Mucosa of stomach (tissue), 1 donor: ENCODE data around the gene CDKAL1.
"Not testable (repeated sequence)": the region's sequence is repeated elsewhere in the genome, so short reads cannot be mapped to it uniquely, and the experiment has no call there.

Experiments
- H3K27me3 ChIP-seq: one replicate; pipeline ENCODE4 v1.7.0; 2013; ENCODE audit warnings: mild to moderate bottlenecking, low read length; ENCODE audit not compliant: control insufficient read depth, insufficient read depth
- H3K36me3 ChIP-seq: one replicate; pipeline ENCODE4 v1.7.0; 2013; ENCODE audit warnings: low read length; ENCODE audit not compliant: control insufficient read depth, insufficient read depth
- H3K4me1 ChIP-seq: one replicate; pipeline ENCODE4 v1.7.0; 2013; ENCODE audit warnings: mild to moderate bottlenecking, low read length; ENCODE audit not compliant: control insufficient read depth, insufficient read depth
- H3K4me3 ChIP-seq: one replicate; pipeline ENCODE4 v1.7.0; 2013; ENCODE audit warnings: low read length
- H3K9ac ChIP-seq: one replicate; pipeline ENCODE4 v1.7.0; 2013; ENCODE audit warnings: mild to moderate bottlenecking, low read length, moderate library complexity
- H3K9me3 ChIP-seq: one replicate; pipeline ENCODE4 v1.7.0; 2013; ENCODE audit warnings: mild to moderate bottlenecking, low read length, moderate library complexity; ENCODE audit not compliant: control insufficient read depth
- donor health status: Pancreatic carcinoma.

CDKAL1 gene

DNA sequence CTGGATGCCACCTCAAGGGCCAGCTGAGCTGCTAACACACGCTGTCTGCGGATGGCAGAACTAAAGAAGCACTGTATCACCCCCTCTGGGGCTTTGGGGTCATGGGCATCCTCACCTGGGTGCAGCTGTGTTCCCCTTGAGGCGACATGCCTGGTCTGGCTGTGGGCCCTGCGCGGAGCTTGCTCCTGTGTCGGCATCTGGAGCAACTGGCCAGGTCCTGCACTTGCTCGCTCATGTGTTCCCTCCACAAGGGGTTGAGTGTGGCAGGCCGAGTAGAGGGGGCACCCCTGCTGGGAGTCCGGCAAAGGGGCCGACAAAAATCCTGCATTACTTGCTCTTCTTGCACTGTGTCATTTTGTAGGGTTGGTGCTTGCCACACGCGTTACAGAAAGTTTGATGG lies 189.0 kb downstream of the CDKAL1 start:
- Histone ChIP-seq H3K4me3 (no peak overlapping the region), H3K36me3 (no peaks in the 10 kb centered on the region), H3K9me3 (no peaks in the 10 kb centered on the region)

DNA sequence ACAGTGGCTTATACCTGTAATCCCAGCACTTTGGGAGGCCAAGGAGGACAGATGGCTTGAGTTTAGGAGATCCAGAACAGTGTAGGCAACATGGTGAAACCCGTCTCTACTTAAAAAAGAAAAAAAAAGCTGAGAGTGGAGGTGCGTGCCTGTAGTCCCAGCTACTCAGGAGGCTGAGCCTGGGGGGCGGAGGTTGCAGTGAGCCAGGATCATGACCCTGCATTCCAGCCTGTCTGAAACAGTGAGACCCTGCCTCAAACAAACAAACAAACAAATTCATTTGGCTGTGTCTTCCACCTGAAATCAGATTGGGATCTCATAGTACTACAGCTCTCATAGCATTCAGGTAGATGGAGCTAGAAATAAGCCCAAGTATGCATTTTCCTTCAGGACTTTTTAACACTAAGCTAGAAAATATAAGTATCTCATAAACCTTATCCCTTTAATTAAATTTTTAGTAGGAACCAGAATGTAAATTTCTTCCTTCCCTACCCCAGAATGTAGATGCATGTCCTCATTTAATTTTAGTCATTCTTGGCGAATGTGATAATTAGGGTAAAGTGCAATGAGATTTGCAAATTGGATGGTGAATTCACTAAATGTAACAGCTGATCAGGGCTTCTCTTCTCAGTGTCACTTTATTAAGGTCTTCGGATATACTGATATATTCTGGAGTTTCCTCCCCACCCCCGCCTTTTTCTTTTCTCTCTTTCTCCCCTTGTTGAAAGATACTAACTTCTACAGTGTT lies 190.4 kb downstream of the CDKAL1 start:
- no peaks in the 10 kb centered on the region for H3K27me3 ChIP-seq
- H3K9me3 ChIP-seq = no peaks in the 10 kb centered on the region
- no peak overlapping the region for H3K9ac ChIP-seq
- H3K4me1 ChIP-seq = no peaks in the 10 kb centered on the region
- H3K4me3 ChIP-seq = no peak overlapping the region
- no peaks in the 10 kb centered on the region for H3K36me3 ChIP-seq

More for the DNA sequence above, 189.0 kb downstream of the CDKAL1 start:
- H3K9ac ChIP-seq = no peak overlapping the region
- H3K27me3 ChIP-seq = no peaks in the 10 kb centered on the region
- H3K4me1 ChIP-seq = no peaks in the 10 kb centered on the region

DNA sequence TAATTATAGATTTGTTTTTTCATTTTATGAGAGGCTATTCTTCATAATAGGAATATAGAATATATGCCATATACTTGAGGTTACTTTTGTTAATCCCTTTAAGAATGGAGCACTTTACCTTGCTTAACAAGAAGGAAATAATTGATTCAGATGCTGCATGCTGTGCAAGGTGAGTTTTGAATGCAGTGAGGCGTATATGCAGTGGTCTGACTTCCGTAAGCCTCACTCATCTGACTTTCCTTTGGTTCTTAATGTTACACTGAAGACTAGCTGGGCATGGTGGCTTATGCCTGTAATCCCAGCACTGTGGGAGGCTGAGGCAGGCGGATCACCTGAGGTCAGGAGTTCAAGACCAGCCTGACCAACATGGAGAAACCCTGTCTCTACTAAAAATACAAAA lies 191.0 kb downstream of the CDKAL1 start:
- not testable (repeated sequence) for H3K4me1 ChIP-seq, H3K9me3 ChIP-seq, H3K36me3 ChIP-seq, H3K9ac ChIP-seq, H3K4me3 ChIP-seq, H3K27me3 ChIP-seq

DNA sequence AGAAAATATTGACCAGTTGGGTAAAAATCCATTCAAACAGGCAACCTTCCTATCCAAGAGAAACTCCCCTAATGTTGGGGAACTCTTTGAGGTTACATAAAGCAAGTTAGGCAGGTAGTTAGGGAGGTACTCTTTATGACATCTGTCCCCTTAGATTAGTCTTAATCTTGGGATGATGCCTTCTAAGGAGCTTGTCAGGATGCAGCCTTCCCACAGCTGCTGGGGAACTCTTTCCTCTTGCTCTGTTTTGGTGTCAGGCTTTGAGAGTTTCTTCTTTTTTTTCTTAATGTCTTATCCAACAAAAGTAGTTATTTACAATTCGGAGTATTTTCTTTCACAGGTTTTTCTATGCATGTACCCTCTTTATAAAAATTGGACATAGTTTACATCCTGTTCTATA lies 194.8 kb downstream of the CDKAL1 start:
- Histone ChIP-seq H3K4me3 (no peak overlapping the region), H3K36me3 (no peaks in the 10 kb centered on the region)

GRCh38 chr6:20732362-20732761 lies 198.1 kb downstream of the CDKAL1 start:
- H3K9ac ChIP-seq, H3K27me3 ChIP-seq, H3K9me3 ChIP-seq, H3K4me1 ChIP-seq, H3K36me3 ChIP-seq, H3K4me3 ChIP-seq: not testable (repeated sequence)

More for the DNA sequence above, 194.8 kb downstream of the CDKAL1 start:
- Histone ChIP-seq H3K9me3 (no peaks in the 10 kb centered on the region), H3K9ac (no peak overlapping the region), H3K4me1 (no peaks in the 10 kb centered on the region), H3K27me3 (no peaks in the 10 kb centered on the region)

DNA sequence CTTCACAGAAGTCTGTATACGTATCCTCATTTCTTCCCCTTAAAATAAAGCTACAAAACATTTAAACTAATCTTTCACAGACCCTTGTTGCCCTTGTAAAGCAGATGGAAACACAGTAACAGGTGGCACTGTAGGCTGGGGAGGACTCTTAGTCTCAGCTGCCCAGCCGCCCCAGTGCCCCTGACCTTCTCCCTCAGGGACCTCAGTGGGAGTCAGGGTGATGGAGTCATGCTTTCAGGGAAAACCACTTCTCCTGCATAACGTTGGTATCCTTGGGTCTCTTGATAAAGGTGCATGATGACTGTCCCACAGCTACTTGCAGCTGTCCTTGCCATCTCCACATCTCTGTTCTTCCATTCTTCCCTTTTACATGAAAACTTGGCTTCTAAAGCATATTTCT lies 198.6 kb downstream of the CDKAL1 start:
- Histone ChIP-seq H3K4me3 (no peak overlapping the region), H3K27me3 (no peaks in the 10 kb centered on the region), H3K36me3 (no peaks in the 10 kb centered on the region), H3K9me3 (no peaks in the 10 kb centered on the region), H3K4me1 (no peaks in the 10 kb centered on the region), H3K9ac (no peak overlapping the region)

- Histone ChIP-seq H3K4me1 (no peaks in the 10 kb centered on the region), H3K27me3 (no peaks in the 10 kb centered on the region), H3K9me3 (no peaks in the 10 kb centered on the region), H3K4me3 (no peak overlapping the region), H3K36me3 (no peaks in the 10 kb centered on the region), H3K9ac (no peak overlapping the region)
Measured at GRCh38 chr6:20737912-20738311, 203.7 kb downstream of the CDKAL1 start.

- Histone ChIP-seq H3K9me3 (no peaks in the 10 kb centered on the region), H3K4me3 (no peak overlapping the region), H3K27me3 (no peaks in the 10 kb centered on the region), H3K36me3 (no peaks in the 10 kb centered on the region), H3K4me1 (peaks cover 3% of the 10 kb centered on the region), H3K9ac (no peak overlapping the region)
Measured at GRCh38 chr6:20740088-20740487, 205.8 kb downstream of the CDKAL1 start.

DNA sequence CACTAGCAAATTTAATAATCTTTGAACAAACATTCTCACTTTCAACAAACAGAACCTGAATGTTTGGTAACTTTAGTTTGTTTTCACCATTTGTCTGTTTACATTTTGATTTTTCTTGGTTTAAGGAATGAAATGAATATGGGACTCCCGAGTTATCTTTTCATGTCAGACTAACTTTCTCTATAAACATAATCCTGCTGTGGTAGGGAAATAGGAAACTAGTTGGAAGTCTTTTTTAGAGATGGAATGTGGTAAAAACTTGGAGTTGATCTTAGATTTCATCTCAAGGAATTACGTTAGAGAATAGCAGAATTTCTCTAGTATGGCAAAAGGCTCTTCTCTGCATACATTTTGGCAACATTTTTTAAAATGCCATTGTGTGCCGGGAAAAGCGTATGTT lies 206.5 kb downstream of the CDKAL1 start:
- Histone ChIP-seq H3K9me3 (no peaks in the 10 kb centered on the region), H3K36me3 (no peaks in the 10 kb centered on the region), H3K4me1 (peaks cover 5% of the 10 kb centered on the region)

GRCh38 chr6:20741490-20741889 lies 207.2 kb downstream of the CDKAL1 start:
- Histone ChIP-seq H3K4me3 (no peak overlapping the region), H3K9me3 (no peaks in the 10 kb centered on the region), H3K27me3 (no peaks in the 10 kb centered on the region), H3K4me1 (peaks cover 5% of the 10 kb centered on the region), H3K9ac (no peak overlapping the region), H3K36me3 (no peaks in the 10 kb centered on the region)

More for the DNA sequence above, 206.5 kb downstream of the CDKAL1 start:
- H3K27me3 ChIP-seq = no peaks in the 10 kb centered on the region
- H3K4me3 ChIP-seq = no peak overlapping the region
- no peak overlapping the region for H3K9ac ChIP-seq

DNA sequence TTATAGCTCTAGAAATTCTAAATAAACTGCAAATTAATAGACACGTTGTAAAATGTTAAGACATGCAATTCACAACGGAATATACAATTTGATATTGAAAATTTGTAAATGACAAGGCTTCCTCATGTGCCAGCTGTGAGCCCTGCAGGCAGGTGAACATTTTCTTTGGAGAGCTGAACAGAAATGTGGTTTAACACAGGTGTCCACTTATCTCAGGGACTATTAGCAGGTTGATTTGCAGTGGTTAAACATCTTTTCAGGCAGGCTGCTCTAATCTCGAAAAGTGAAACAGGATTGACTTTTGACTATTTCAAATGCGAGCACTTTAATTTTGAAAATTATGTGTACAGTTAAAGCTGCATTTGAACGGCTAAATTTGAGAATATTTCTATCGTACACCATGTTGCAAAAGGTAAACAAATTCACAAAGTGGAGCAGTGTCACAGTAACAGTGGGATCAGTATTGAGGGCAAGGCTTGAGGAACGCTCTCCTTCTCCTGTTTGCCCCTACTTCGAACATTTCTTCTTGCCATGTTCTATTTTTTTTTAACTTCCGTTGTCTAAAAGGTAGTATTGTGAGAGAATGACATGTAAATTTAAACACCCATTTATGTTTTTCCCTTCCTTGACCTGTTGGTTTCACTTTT lies 210.8 kb downstream of the CDKAL1 start:
- H3K4me3 ChIP-seq = no peak overlapping the region
- H3K27me3 ChIP-seq = no peaks in the 10 kb centered on the region
- no peak overlapping the region for H3K9ac ChIP-seq
- H3K4me1 ChIP-seq = peaks cover 5% of the 10 kb centered on the region
- no peaks in the 10 kb centered on the region for H3K9me3 ChIP-seq
- no peaks in the 10 kb centered on the region for H3K36me3 ChIP-seq

DNA sequence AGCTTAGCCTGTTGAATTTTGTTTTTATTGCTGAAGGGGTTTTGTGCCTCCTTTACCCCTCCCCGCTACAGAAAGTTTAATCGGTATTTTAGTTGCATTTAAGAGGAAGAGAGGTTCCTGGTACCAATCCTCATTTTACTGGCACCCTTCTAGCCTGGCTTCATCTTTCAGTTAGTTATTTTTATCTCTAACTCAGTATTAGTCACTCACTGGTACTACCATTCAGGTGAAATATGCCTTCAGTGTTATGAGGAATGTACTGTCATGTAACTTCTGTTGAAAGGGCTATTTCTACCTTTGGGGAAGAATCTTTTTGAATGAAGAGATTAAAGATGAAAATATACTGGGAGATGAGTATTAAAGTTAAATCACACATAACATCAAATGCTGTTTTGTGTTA lies 211.8 kb downstream of the CDKAL1 start:
- Histone ChIP-seq H3K9ac (no peak overlapping the region), H3K4me1 (peaks cover 5% of the 10 kb centered on the region)

More for the DNA sequence above, 211.8 kb downstream of the CDKAL1 start:
- H3K36me3 ChIP-seq = no peaks in the 10 kb centered on the region
- no peaks in the 10 kb centered on the region for H3K27me3 ChIP-seq
- H3K9me3 ChIP-seq = no peaks in the 10 kb centered on the region
- no peak overlapping the region for H3K4me3 ChIP-seq
